HG02642 (cell line): ENCODE measurements around the gene NRF1.
"Not testable (repeated sequence)": the region's sequence is repeated elsewhere in the genome, so short reads cannot be mapped to it uniquely, and the experiment has no call there.

Experiments
- ATAC-seq: cut with Tn5 transposase; IDR thresholded peaks from one replicate; pipeline ENCODE4 v1.9.1; 2021; ENCODE audit warnings: mild to moderate bottlenecking; ENCODE audit not compliant: unreplicated experiment, poor library complexity

NRF1 gene

GRCh38 chr7:129643550-129644170 is 32.1 kb downstream of the NRF1 start:
- ATAC-seq = no peak

GRCh38 chr7:129644634-129645230 is 33.2 kb downstream of the NRF1 start:
- no peak for ATAC-seq

- ATAC-seq = no peak
Measured at GRCh38 chr7:129646369-129647021, 35.0 kb downstream of the NRF1 start.

DNA sequence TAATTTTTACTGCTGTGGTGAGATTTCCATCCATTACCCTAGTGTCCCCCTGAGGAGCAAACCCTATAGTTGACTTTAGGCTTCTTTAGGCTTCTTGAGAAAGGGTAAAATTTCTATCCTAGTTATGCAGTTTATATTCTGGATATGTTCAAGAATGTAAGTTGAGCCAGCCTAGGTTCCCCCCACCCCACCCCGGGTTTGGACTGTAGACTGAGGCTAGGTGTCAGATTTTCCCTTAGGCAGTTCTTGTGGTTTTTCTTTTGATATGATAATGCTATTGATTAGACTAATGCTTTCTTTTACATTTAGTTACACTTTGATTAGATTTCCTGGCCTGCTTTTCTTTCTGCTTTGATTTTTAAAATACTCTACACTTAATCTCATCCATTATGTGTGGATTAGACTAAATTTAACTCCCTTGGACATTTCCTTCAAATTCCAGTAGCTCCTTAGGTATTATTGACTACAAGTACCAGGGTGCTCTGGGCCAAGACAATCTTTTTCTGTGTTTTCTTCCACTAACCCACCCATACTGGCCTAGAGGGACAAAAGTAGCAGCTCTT is 37.7 kb downstream of the NRF1 start:
- no peak for ATAC-seq

GRCh38 chr7:129650056-129650758 is 38.7 kb downstream of the NRF1 start:
- ATAC-seq = no peak

DNA sequence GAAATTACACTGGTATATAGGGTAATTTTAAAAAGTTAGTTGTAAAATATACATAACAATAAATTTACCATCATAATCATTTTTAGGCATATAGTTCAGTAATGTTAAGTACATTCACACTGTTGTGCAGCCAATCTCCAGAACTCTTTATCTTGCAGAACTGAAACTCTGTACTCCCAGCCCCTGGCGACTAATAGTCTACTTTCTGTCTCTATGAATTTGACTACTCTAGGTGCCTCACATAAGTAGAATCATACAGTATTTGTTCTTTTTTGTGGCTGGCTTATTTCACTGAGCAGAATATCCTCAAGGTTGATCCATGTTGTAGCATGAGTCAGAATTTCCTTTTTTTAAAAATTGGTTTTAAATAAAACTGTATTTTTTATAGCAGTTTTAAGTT is 41.4 kb downstream of the NRF1 start:
- ATAC-seq = peak; percentile 81

DNA sequence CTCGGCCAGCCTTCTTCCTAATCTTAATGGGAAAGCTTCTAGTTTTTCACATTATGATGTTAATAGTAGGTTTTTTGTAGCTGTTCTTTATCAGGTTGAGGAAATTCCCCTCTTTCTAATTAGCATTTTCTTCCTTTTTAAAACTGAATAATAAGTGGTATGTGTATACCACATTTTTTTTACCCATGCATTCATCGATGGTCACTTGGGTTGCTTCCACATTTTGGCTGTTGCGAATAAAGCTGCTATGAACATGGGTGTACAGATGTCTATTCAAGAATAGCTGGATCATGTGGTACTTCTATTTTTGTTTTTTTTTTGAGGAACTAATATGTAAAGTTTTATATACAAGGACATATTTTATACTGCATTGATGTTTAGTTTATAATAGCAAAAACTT is 44.3 kb downstream of the NRF1 start:
- no peak for ATAC-seq

DNA sequence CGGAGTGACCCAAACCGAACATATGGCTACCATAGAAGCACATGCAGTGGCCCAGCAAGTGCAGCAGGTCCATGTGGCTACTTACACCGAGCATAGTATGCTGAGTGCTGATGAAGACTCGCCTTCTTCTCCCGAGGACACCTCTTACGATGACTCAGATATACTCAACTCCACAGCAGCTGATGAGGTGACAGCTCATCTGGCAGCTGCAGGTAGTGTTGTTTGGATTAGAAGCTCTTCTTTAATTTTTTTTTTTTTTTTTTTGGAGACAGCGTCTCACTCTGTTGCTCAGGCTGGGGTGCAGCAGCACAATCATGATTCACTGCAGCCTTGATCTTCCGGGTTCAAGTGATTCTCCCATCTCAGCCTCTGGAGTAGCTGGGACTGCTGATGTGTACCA is 45.8 kb downstream of the NRF1 start:
- ATAC-seq = no peak

GRCh38 chr7:129659907-129660306 is 48.4 kb downstream of the NRF1 start:
- ATAC-seq = not testable (repeated sequence)

DNA sequence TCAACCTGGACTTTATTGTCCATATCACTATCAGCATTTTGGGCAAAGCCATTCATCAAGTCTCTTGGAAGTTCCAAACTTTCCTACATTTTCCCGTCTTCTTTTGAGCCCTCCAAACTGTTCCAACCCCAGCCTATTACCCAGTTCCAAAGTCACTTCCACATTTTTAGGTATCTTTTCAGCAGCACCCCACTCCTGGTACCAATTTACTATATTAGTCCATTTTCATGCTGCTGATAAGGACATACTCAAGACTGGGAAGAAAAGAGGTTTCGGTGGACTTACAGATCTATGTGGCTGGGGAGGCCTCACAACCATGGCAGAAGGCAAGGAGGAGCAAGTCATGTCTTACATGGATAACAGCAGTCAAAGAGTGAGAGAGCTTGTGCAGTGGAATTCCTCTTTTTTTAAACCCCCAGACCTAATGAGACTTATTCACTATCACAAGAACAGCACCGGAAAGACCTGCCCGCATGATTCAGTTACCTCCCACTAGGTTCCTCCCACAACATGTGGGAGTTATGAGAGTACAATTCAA is 50.2 kb downstream of the NRF1 start:
- ATAC-seq = no peak

DNA sequence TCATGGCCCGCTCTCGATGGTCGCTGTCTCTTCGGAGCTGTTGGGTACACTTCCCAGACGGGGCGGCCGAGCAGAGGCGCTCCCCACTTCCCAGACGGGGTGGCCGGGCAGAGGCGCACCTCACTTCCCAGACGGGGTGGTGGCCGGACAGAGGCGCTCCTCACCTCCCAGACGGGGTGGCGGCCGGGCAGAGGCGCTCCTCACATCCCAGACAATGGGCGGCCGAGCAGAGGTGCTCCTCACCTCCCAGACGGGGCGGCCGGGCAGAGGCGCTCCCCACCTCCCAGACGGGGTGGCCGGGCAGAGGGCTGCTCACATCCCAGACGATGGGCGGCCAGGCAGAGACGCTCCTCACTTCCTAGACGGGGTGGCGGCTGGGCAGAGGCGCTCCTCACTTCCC is 51.7 kb downstream of the NRF1 start:
- not testable (repeated sequence) for ATAC-seq

DNA sequence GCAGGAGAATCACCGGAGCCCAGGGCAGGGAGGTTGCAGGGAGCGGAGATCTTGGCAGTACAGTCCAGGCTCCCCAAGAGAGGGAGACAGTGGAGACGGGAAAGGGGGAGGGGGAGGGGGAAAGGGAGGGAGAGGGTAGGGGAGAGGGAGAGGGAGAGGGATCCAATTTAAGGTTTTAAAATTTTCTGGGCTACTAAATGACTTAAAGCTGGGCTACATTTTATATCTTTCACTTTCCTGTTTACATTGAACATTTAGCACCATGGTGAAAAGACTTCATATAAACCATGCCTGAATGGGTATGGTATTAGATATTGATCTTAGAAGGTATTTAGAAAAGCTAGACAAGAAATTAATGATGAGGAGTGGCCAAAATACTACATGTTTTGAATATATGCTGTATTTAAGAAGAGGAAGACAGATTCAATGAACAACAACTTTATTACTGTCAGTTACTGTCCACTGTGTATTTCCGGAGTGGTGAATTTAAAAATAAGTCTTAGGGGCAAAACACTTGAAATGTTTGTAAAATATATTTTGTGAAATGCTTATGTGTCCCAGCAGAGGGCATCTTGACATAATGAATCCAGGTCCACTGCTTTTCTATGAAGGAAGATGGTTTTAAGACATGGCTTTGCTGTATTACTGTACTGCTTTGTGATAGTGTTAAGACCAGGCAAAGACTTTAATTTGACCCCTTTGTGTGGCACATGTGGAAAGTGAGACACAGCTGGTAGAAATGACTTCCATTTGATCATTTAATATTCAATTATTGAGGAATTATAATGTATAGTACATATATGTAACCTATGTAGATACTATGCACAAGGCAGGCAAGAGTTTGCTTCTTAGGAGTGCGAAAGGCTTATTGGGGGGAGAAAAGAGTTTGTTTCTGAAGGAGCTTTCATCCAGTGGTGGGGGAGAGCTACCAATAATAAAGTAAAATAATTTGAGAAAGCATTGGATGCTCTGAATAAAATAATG is 52.8 kb downstream of the NRF1 start:
- no peak for ATAC-seq

GRCh38 chr7:129665013-129665401 is 53.5 kb downstream of the NRF1 start:
- no peak for ATAC-seq

DNA sequence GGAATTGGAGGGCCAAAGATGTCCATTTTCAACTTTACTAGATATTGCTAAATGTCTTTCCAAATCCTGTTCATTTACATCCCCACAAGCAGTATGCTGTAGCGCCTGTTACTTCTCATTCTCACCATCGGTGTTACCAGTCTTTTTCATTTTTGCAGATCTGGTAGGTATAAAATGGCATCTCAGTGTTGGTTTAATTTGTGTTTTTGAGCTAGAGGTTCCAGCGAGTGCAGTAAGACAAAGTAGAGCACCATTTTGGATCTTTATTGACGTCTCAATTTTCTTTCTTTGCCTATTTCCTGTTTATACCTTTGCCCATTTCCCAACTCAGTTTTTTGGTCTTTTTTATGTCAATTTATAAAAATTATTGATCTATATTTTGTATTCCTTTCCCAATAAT is 55.6 kb downstream of the NRF1 start:
- ATAC-seq = no peak

GRCh38 chr7:129667551-129667950 is 56.0 kb downstream of the NRF1 start:
- ATAC-seq = no peak

- ATAC-seq = no peak
Measured at GRCh38 chr7:129669901-129670300, 58.4 kb downstream of the NRF1 start.

- no peak for ATAC-seq
Measured at GRCh38 chr7:129670656-129671055, 59.1 kb downstream of the NRF1 start.

- no peak for ATAC-seq
Measured at GRCh38 chr7:129671266-129671665, 59.7 kb downstream of the NRF1 start.

GRCh38 chr7:129674475-129674874 is 63.0 kb downstream of the NRF1 start:
- not testable (repeated sequence) for ATAC-seq

DNA sequence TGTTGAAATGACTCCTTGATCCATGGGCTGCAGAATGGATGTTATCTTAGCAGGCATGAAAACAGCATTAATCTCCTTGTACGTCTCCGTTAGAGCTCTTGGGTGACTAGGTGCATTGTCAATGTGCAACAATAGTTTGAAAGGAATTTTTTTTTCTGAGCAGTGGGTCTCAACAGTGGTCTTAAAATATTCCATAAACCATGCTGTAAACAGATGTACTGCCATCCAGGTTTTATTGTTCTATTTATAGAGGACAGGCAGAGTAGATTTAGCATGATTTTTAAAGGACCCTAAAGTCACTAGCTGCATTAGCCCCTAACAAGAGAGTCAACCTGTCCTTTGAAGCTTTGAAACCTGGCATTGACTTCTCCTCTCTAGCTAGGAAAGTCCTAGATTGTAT is 64.0 kb downstream of the NRF1 start:
- no peak for ATAC-seq
